Measurements from ENCODE around the gene ATP2B2.

ATP2B2 gene

GRCh38 chr3:10343526-10343925, 161.9 kb downstream of the ATP2B2 start:
- no peak overlapping the region for H3K4me3 ChIP-seq (ENCODE audit: low read length in 2 of 2)
- H3K9ac ChIP-seq (ENCODE audit: low read length in 2 of 2), result no peak overlapping the region
- no peaks in the 10 kb centered on the region for H3K9me3 ChIP-seq (ENCODE audit: control insufficient read depth in 2 of 2, low read length in 2 of 2)
- no peaks in the 10 kb centered on the region for H3K36me3 ChIP-seq (ENCODE audit: control insufficient read depth in 2 of 2, insufficient read depth in 2 of 2, low read length in 2 of 2)
- H3K27me3 ChIP-seq (ENCODE audit: control insufficient read depth in 1 of 2, insufficient read depth in 2 of 2, low read length in 2 of 2), result no peaks in the 10 kb centered on the region
- no peak overlapping the region for H3K27ac ChIP-seq (ENCODE audit: low read length)
- H3K4me1 ChIP-seq (ENCODE audit: control insufficient read depth, insufficient read depth, low read length), result no peaks in the 10 kb centered on the region

- no peak overlapping the region for H3K9ac ChIP-seq (ENCODE audit: low read length in 2 of 2)
- no peak overlapping the region for H3K27ac ChIP-seq (ENCODE audit: low read length)
- H3K36me3 ChIP-seq (ENCODE audit: control insufficient read depth in 2 of 2, insufficient read depth in 2 of 2, low read length in 2 of 2), result no peaks in the 10 kb centered on the region
- H3K27me3 ChIP-seq (ENCODE audit: control insufficient read depth in 1 of 2, insufficient read depth in 2 of 2, low read length in 2 of 2), result no peaks in the 10 kb centered on the region
- no peaks in the 10 kb centered on the region for H3K4me1 ChIP-seq (ENCODE audit: control insufficient read depth, insufficient read depth, low read length)
- no peaks in the 10 kb centered on the region for H3K9me3 ChIP-seq (ENCODE audit: control insufficient read depth in 2 of 2, low read length in 2 of 2)
- no peak overlapping the region for H3K4me3 ChIP-seq (ENCODE audit: low read length in 2 of 2)
Measured at GRCh38 chr3:10342781-10343180, 162.6 kb downstream of the ATP2B2 start.

- Histone ChIP-seq H3K27me3 (ENCODE audit: control insufficient read depth in 1 of 2, insufficient read depth in 2 of 2, low read length in 2 of 2) (no peaks in the 10 kb centered on the region), H3K9me3 (ENCODE audit: control insufficient read depth in 2 of 2, low read length in 2 of 2) (no peaks in the 10 kb centered on the region), H3K36me3 (ENCODE audit: control insufficient read depth in 2 of 2, insufficient read depth in 2 of 2, low read length in 2 of 2) (no peaks in the 10 kb centered on the region), H3K27ac (ENCODE audit: low read length) (no peak overlapping the region), H3K4me1 (ENCODE audit: control insufficient read depth, insufficient read depth, low read length) (no peaks in the 10 kb centered on the region), H3K9ac (ENCODE audit: low read length in 2 of 2) (no peak overlapping the region), H3K4me3 (ENCODE audit: low read length in 2 of 2) (no peak overlapping the region)
Measured at GRCh38 chr3:10341901-10342398, 163.4 kb downstream of the ATP2B2 start.

GRCh38 chr3:10340476-10340875, 164.9 kb downstream of the ATP2B2 start:
- Histone ChIP-seq H3K36me3 (ENCODE audit: control insufficient read depth in 2 of 2, insufficient read depth in 2 of 2, low read length in 2 of 2) (no peaks in the 10 kb centered on the region), H3K9me3 (ENCODE audit: control insufficient read depth in 2 of 2, low read length in 2 of 2) (no peaks in the 10 kb centered on the region), H3K4me1 (ENCODE audit: control insufficient read depth, insufficient read depth, low read length) (no peaks in the 10 kb centered on the region), H3K27me3 (ENCODE audit: control insufficient read depth in 1 of 2, insufficient read depth in 2 of 2, low read length in 2 of 2) (no peaks in the 10 kb centered on the region), H3K9ac (ENCODE audit: low read length in 2 of 2) (no peak overlapping the region), H3K4me3 (ENCODE audit: low read length in 2 of 2) (no peak overlapping the region), H3K27ac (ENCODE audit: low read length) (no peak overlapping the region)

- no peaks in the 10 kb centered on the region for H3K4me1 ChIP-seq (ENCODE audit: control insufficient read depth, insufficient read depth, low read length)
- no peaks in the 10 kb centered on the region for H3K36me3 ChIP-seq (ENCODE audit: control insufficient read depth in 2 of 2, insufficient read depth in 2 of 2, low read length in 2 of 2)
- no peak overlapping the region for H3K27ac ChIP-seq (ENCODE audit: low read length)
- no peak overlapping the region for H3K4me3 ChIP-seq (ENCODE audit: low read length in 2 of 2)
- H3K9ac ChIP-seq (ENCODE audit: low read length in 2 of 2), result no peak overlapping the region
- H3K27me3 ChIP-seq (ENCODE audit: control insufficient read depth in 1 of 2, insufficient read depth in 2 of 2, low read length in 2 of 2), result no peaks in the 10 kb centered on the region
- no peaks in the 10 kb centered on the region for H3K9me3 ChIP-seq (ENCODE audit: control insufficient read depth in 2 of 2, low read length in 2 of 2)
Measured at GRCh38 chr3:10340046-10340445, 165.3 kb downstream of the ATP2B2 start.

- Histone ChIP-seq H3K36me3 (ENCODE audit: control insufficient read depth in 2 of 2, insufficient read depth in 2 of 2, low read length in 2 of 2) (no peaks in the 10 kb centered on the region), H3K9me3 (ENCODE audit: control insufficient read depth in 2 of 2, low read length in 2 of 2) (no peaks in the 10 kb centered on the region), H3K9ac (ENCODE audit: low read length in 2 of 2) (no peak overlapping the region), H3K4me3 (ENCODE audit: low read length in 2 of 2) (no peak overlapping the region), H3K27ac (ENCODE audit: low read length) (no peak overlapping the region), H3K27me3 (ENCODE audit: control insufficient read depth in 1 of 2, insufficient read depth in 2 of 2, low read length in 2 of 2) (no peaks in the 10 kb centered on the region), H3K4me1 (ENCODE audit: control insufficient read depth, insufficient read depth, low read length) (no peaks in the 10 kb centered on the region)
Measured at GRCh38 chr3:10339376-10339955, 165.9 kb downstream of the ATP2B2 start.

GRCh38 chr3:10338591-10339353, 166.6 kb downstream of the ATP2B2 start:
- Histone ChIP-seq H3K4me1 (ENCODE audit: control insufficient read depth, insufficient read depth, low read length) (no peaks in the 10 kb centered on the region), H3K9me3 (ENCODE audit: control insufficient read depth in 2 of 2, low read length in 2 of 2) (no peaks in the 10 kb centered on the region), H3K27me3 (ENCODE audit: control insufficient read depth in 1 of 2, insufficient read depth in 2 of 2, low read length in 2 of 2) (no peaks in the 10 kb centered on the region), H3K27ac (ENCODE audit: low read length) (no peak overlapping the region), H3K4me3 (ENCODE audit: low read length in 2 of 2) (no peak overlapping the region), H3K36me3 (ENCODE audit: control insufficient read depth in 2 of 2, insufficient read depth in 2 of 2, low read length in 2 of 2) (no peaks in the 10 kb centered on the region), H3K9ac (ENCODE audit: low read length in 2 of 2) (no peak overlapping the region)

- H3K4me1 ChIP-seq (ENCODE audit: control insufficient read depth, insufficient read depth, low read length), result no peaks in the 10 kb centered on the region
- no peaks in the 10 kb centered on the region for H3K27me3 ChIP-seq (ENCODE audit: control insufficient read depth in 1 of 2, insufficient read depth in 2 of 2, low read length in 2 of 2)
- no peak overlapping the region for H3K4me3 ChIP-seq (ENCODE audit: low read length in 2 of 2)
- H3K9ac ChIP-seq (ENCODE audit: low read length in 2 of 2), result no peak overlapping the region
- no peaks in the 10 kb centered on the region for H3K9me3 ChIP-seq (ENCODE audit: control insufficient read depth in 2 of 2, low read length in 2 of 2)
- no peaks in the 10 kb centered on the region for H3K36me3 ChIP-seq (ENCODE audit: control insufficient read depth in 2 of 2, insufficient read depth in 2 of 2, low read length in 2 of 2)
- no peak overlapping the region for H3K27ac ChIP-seq (ENCODE audit: low read length)
Measured at GRCh38 chr3:10338164-10338470, 167.3 kb downstream of the ATP2B2 start.

- Histone ChIP-seq H3K4me3 (ENCODE audit: low read length in 2 of 2) (no peak overlapping the region), H3K27ac (ENCODE audit: low read length) (no peak overlapping the region), H3K27me3 (ENCODE audit: control insufficient read depth in 1 of 2, insufficient read depth in 2 of 2, low read length in 2 of 2) (peaks cover 0 to 1% of the 10 kb centered on the region in 2 donors), H3K36me3 (ENCODE audit: control insufficient read depth in 2 of 2, insufficient read depth in 2 of 2, low read length in 2 of 2) (no peaks in the 10 kb centered on the region), H3K9me3 (ENCODE audit: control insufficient read depth in 2 of 2, low read length in 2 of 2) (no peaks in the 10 kb centered on the region), H3K9ac (ENCODE audit: low read length in 2 of 2) (no peak overlapping the region), H3K4me1 (ENCODE audit: control insufficient read depth, insufficient read depth, low read length) (no peaks in the 10 kb centered on the region)
Measured at GRCh38 chr3:10337323-10338163, 167.8 kb downstream of the ATP2B2 start.

GRCh38 chr3:10336761-10337160, 168.6 kb downstream of the ATP2B2 start:
- no peak overlapping the region for H3K27ac ChIP-seq (ENCODE audit: low read length)

More at GRCh38 chr3:10336761-10337160, 168.6 kb downstream of the ATP2B2 start:
- peaks cover 0 to 3% of the 10 kb centered on the region in 2 donors for H3K27me3 ChIP-seq (ENCODE audit: control insufficient read depth in 1 of 2, insufficient read depth in 2 of 2, low read length in 2 of 2)
- H3K4me1 ChIP-seq (ENCODE audit: control insufficient read depth, insufficient read depth, low read length), result no peaks in the 10 kb centered on the region
- H3K9ac ChIP-seq (ENCODE audit: low read length in 2 of 2), result no peak overlapping the region
- no peak overlapping the region for H3K4me3 ChIP-seq (ENCODE audit: low read length in 2 of 2)
- no peaks in the 10 kb centered on the region for H3K9me3 ChIP-seq (ENCODE audit: control insufficient read depth in 2 of 2, low read length in 2 of 2)
- no peaks in the 10 kb centered on the region for H3K36me3 ChIP-seq (ENCODE audit: control insufficient read depth in 2 of 2, insufficient read depth in 2 of 2, low read length in 2 of 2)
